Osteoblast (primary cell): Measurements from ENCODE around the gene YJEFN3. TPM values are rescaled to one million over a fixed set of nuclear protein-coding genes. Genes with fewer than 3 reads are reported as not detected.

Experiments
- DNase-seq: peaks from one replicate; pipeline ENCODE4 v3.0.0; 2011; ENCODE audit warnings: low spot score, mixed read lengths; ENCODE audit not compliant: insufficient read length; ENCODE audit errors: missing footprints
- H2AFZ ChIP-seq: 2 replicates; pipeline ENCODE4 v1.6.0; 2011; ENCODE audit warnings: mild to moderate bottlenecking, low read length
- H3K27ac ChIP-seq: 2 replicates; pipeline ENCODE4 v1.5.1; 2011; ENCODE audit warnings: mild to moderate bottlenecking, low read depth, low read length, moderate library complexity
- H3K27me3 ChIP-seq: 2 replicates; pipeline ENCODE4 v1.6.0; 2012; ENCODE audit warnings: mild to moderate bottlenecking, control low read depth, inconsistent platforms, low read length, moderate library complexity; ENCODE audit not compliant: insufficient read depth
- H3K36me3 ChIP-seq: 2 replicates; pipeline ENCODE4 v1.5.1; 2011; ENCODE audit warnings: mild to moderate bottlenecking, low read length, control low read depth, moderate library complexity; ENCODE audit not compliant: insufficient read depth
- H3K4me1 ChIP-seq: 2 replicates; pipeline ENCODE4 v1.5.1; 2011; ENCODE audit warnings: mild to moderate bottlenecking, low read length, control low read depth, moderate library complexity; ENCODE audit not compliant: insufficient read depth
- H3K4me2 ChIP-seq: 2 replicates; pipeline ENCODE4 v1.6.0; 2011; ENCODE audit warnings: mild to moderate bottlenecking, low read length; ENCODE audit not compliant: insufficient read depth
- H3K4me3 ChIP-seq: fragments of 200-600 bp; sonication (generic); 3 replicates; pipeline ENCODE4 v1.5.1; 2012; ENCODE audit warnings: mild to moderate bottlenecking, low read length, inconsistent platforms; ENCODE audit not compliant: insufficient read depth
- H3K79me2 ChIP-seq: 2 replicates; pipeline ENCODE4 v1.6.0; 2012; ENCODE audit warnings: mild to moderate bottlenecking, low read length, control low read depth, inconsistent platforms; ENCODE audit not compliant: insufficient read depth
- H3K9me3 ChIP-seq: 2 replicates; pipeline ENCODE4 v1.5.1; 2011; ENCODE audit warnings: low read depth, low read length, control low read depth
- H4K20me1 ChIP-seq: 2 replicates; pipeline ENCODE4 v1.6.0; 2012; ENCODE audit warnings: mild to moderate bottlenecking, low read length, control low read depth; ENCODE audit not compliant: insufficient read depth
- total RNA-seq: library from RNA; depleted of rRNA; stranded (reverse); fragments of >200 nt; gene quantifications from 2 replicates; pipeline ENCODE4 v1.2.3, GENCODE V29; 2012
- TF ChIP-seq, protein P1 (sequence below): IDR thresholded peaks from 2 replicates; pipeline ENCODE4 v1.5.1; 2011; ENCODE audit warnings: mild to moderate bottlenecking, low read depth, low read length, moderate library complexity; ENCODE audit errors: extremely low read depth

Gene YJEFN3
- total RNA-seq, 1 donor: under 0.01 TPM

GRCh38 chr19:19571071-19571786, 42.5 kb downstream of the YJEFN3 start:
- Histone ChIP-seq H2AFZ (no peak overlapping the region), H4K20me1 (no peaks in the 10 kb centered on the region), H3K9me3 (no peaks in the 10 kb centered on the region), H3K79me2 (no peaks in the 10 kb centered on the region), H3K4me1 (peaks cover 9% of the 10 kb centered on the region), H3K27me3 (no peaks in the 10 kb centered on the region), H3K36me3 (no peaks in the 10 kb centered on the region), H3K4me3 (no peak overlapping the region), H3K27ac (no peak overlapping the region), H3K4me2 (no peak overlapping the region)
- peak; percentile 62 for DNase-seq
- TF ChIP-seq, protein P1, sequence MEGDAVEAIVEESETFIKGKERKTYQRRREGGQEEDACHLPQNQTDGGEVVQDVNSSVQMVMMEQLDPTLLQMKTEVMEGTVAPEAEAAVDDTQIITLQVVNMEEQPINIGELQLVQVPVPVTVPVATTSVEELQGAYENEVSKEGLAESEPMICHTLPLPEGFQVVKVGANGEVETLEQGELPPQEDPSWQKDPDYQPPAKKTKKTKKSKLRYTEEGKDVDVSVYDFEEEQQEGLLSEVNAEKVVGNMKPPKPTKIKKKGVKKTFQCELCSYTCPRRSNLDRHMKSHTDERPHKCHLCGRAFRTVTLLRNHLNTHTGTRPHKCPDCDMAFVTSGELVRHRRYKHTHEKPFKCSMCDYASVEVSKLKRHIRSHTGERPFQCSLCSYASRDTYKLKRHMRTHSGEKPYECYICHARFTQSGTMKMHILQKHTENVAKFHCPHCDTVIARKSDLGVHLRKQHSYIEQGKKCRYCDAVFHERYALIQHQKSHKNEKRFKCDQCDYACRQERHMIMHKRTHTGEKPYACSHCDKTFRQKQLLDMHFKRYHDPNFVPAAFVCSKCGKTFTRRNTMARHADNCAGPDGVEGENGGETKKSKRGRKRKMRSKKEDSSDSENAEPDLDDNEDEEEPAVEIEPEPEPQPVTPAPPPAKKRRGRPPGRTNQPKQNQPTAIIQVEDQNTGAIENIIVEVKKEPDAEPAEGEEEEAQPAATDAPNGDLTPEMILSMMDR: no peak

- H2AFZ ChIP-seq: no peak overlapping the region
- DNase-seq: peak; percentile 9
- no peaks in the 10 kb centered on the region for H3K4me1 ChIP-seq
- TF ChIP-seq, protein P1: no peak
- no peak overlapping the region for H3K4me2 ChIP-seq
- no peaks in the 10 kb centered on the region for H4K20me1 ChIP-seq
- H3K4me3 ChIP-seq: no peak overlapping the region
- H3K79me2 ChIP-seq: no peaks in the 10 kb centered on the region
- H3K27ac ChIP-seq: no peak overlapping the region
- no peaks in the 10 kb centered on the region for H3K9me3 ChIP-seq
- H3K27me3 ChIP-seq: no peaks in the 10 kb centered on the region
- H3K36me3 ChIP-seq: no peaks in the 10 kb centered on the region
These were observed 46.7 kb downstream of the YJEFN3 start for GRCh38 chr19:19575411-19575810.

DNA sequence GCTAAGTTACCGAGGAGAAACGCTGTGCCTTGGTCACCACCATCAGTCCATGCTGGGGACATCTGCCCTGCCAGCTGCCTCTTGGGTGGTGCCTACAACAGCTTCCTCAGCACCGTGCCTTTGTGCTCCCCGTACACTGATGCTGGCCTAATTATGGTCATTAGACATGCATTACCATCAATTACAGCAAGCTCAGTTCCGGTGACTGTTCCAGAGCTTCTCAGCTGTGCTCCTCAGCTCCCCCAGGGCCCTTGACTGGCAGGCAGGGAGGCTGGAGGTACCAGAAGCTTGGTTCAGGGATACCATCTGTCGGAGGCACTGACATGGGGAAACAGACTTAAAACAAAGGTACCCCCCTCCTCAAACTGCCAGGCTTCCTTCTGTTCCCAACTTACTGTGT, 49.5 kb downstream of the YJEFN3 start:
- no peaks in the 10 kb centered on the region for H3K79me2 ChIP-seq
- no peak overlapping the region for H3K4me3 ChIP-seq
- H4K20me1 ChIP-seq: no peaks in the 10 kb centered on the region
- H3K9me3 ChIP-seq: no peaks in the 10 kb centered on the region
- no peak overlapping the region for H2AFZ ChIP-seq
- no peaks in the 10 kb centered on the region for H3K36me3 ChIP-seq
- H3K27me3 ChIP-seq: no peaks in the 10 kb centered on the region
- no peak overlapping the region for H3K27ac ChIP-seq
- TF ChIP-seq, protein P1: no peak
- no peak overlapping the region for H3K4me2 ChIP-seq
- no peaks in the 10 kb centered on the region for H3K4me1 ChIP-seq
- DNase-seq: peak; percentile 46

- Histone ChIP-seq H4K20me1 (no peaks in the 10 kb centered on the region), H3K27me3 (no peaks in the 10 kb centered on the region), H3K79me2 (no peaks in the 10 kb centered on the region), H3K36me3 (no peaks in the 10 kb centered on the region), H3K4me2 (no peak overlapping the region), H3K9me3 (no peaks in the 10 kb centered on the region), H3K4me1 (no peaks in the 10 kb centered on the region), H2AFZ (no peak overlapping the region), H3K4me3 (no peak overlapping the region), H3K27ac (no peak overlapping the region)
- DNase-seq: peak; percentile 39
- TF ChIP-seq, protein P1: no peak
These were observed 51.0 kb downstream of the YJEFN3 start for GRCh38 chr19:19579533-19580361.
